OCI-LY3 (cell line): ENCODE results near the gene FOXL1.

Experiments used
- H2AFZ ChIP-seq: fragments of 200-600, 300-600 bp; shearing (Covaris generic); 2 replicates; pipeline ENCODE4 v1.6.0; 2014; ENCODE audit warnings: antibody characterized with exemption, low read depth, low read length
- H3K27ac ChIP-seq: fragments of 200-600, 300-600 bp; sonication (generic); 2 replicates; pipeline ENCODE4 v1.5.1; 2014; ENCODE audit warnings: mild to moderate bottlenecking, low read length, moderate library complexity, mixed read lengths
- H3K27me3 ChIP-seq: fragments of 200-600, 300-600 bp; sonication (generic); 2 replicates; pipeline ENCODE4 v1.6.1; 2014; ENCODE audit warnings: low read depth, low read length, mixed read lengths
- H3K36me3 ChIP-seq: fragments of 200-600, 300-600 bp; sonication (generic); replicated peaks from 2 replicates; pipeline ENCODE3; 2014; ENCODE audit warnings: low read depth, low read length, mixed read lengths
- H3K4me1 ChIP-seq: fragments of 300-600, 200-600 bp; sonication (generic); 2 replicates; pipeline ENCODE4 v1.6.1; 2014; ENCODE audit warnings: low read length, mixed read lengths
- H3K4me2 ChIP-seq: fragments of 200-600, 300-600 bp; sonication (generic); 2 replicates; pipeline ENCODE4 v1.6.1; 2014; ENCODE audit warnings: low read length, mixed read lengths
- H3K4me3 ChIP-seq: fragments of 300-600, 200-600 bp; sonication (generic); 2 replicates; pipeline ENCODE4 v1.5.1; 2014; ENCODE audit warnings: antibody characterized with exemption, mild to moderate bottlenecking, low read length, moderate library complexity
- H3K79me2 ChIP-seq: fragments of 300-600, 200-600 bp; shearing (Covaris generic); 2 replicates; pipeline ENCODE4 v1.6.1; 2014; ENCODE audit warnings: mild to moderate bottlenecking, low read length, mixed read lengths
- H3K9ac ChIP-seq: fragments of 300-600, 200-600 bp; shearing (Covaris generic); 2 replicates; pipeline ENCODE4 v1.6.0; 2014; ENCODE audit warnings: mild to moderate bottlenecking, low read length, moderate library complexity
- H3K9me3 ChIP-seq: fragments of 200-600, 300-600 bp; shearing (Covaris generic); 2 replicates; pipeline ENCODE4 v1.6.1; 2014; ENCODE audit warnings: low read length, mixed read lengths; ENCODE audit not compliant: insufficient read depth
- H4K20me1 ChIP-seq: fragments of 200-600, 300-600 bp; sonication (generic); 2 replicates; pipeline ENCODE4 v1.6.1; 2016; ENCODE audit warnings: low read length, mixed read lengths; ENCODE audit not compliant: insufficient read depth
- CTCF ChIP-seq: fragments of 200-600, 300-600 bp; sonication (generic); IDR thresholded peaks from 2 replicates; pipeline ENCODE4 v1.5.1; 2014; ENCODE audit warnings: antibody characterized with exemption, low read length, low read depth
- EZH2phosphoT487 ChIP-seq: fragments of 200-600 bp; shearing (Covaris generic); IDR thresholded peaks from 2 replicates; pipeline ENCODE4 v1.6.1; 2018; ENCODE audit warnings: antibody characterized with exemption, mixed run types, low read depth

Gene FOXL1

GRCh38 chr16:86545954-86546637 lies 32.3 kb upstream of the FOXL1 start:
- no peak overlapping the region for H2AFZ ChIP-seq
- H3K4me1 ChIP-seq: no peaks in the 10 kb centered on the region
- H3K4me3 ChIP-seq: no peak overlapping the region
- H3K27ac ChIP-seq: no peak overlapping the region
- H3K9ac ChIP-seq: no peak overlapping the region
- no peaks in the 10 kb centered on the region for H4K20me1 ChIP-seq
- no peaks in the 10 kb centered on the region for H3K9me3 ChIP-seq
- H3K27me3 ChIP-seq: no peaks in the 10 kb centered on the region
- peaks cover 8% of the 10 kb centered on the region for H3K36me3 ChIP-seq
- H3K4me2 ChIP-seq: no peak overlapping the region
- no peak for TF ChIP-seq EZH2phosphoT487
- TF ChIP-seq CTCF: no peak
- H3K79me2 ChIP-seq: no peaks in the 10 kb centered on the region

- H4K20me1 ChIP-seq: no peaks in the 10 kb centered on the region
- no peak overlapping the region for H3K9ac ChIP-seq
- no peak overlapping the region for H3K4me3 ChIP-seq
- H3K27ac ChIP-seq: no peak overlapping the region
- no peaks in the 10 kb centered on the region for H3K27me3 ChIP-seq
- no peaks in the 10 kb centered on the region for H3K9me3 ChIP-seq
- H3K79me2 ChIP-seq: no peaks in the 10 kb centered on the region
- TF ChIP-seq CTCF (no peak), EZH2phosphoT487 (no peak)
- H3K4me2 ChIP-seq: no peak overlapping the region
- peaks cover 13% of the 10 kb centered on the region for H3K36me3 ChIP-seq
- H3K4me1 ChIP-seq: no peaks in the 10 kb centered on the region
- no peak overlapping the region for H2AFZ ChIP-seq
Measured at GRCh38 chr16:86546638-86547013, 31.7 kb upstream of the FOXL1 start.

- Histone ChIP-seq H3K9me3 (no peaks in the 10 kb centered on the region), H3K36me3 (peaks cover 13% of the 10 kb centered on the region)
Measured at GRCh38 chr16:86547286-86547685, 31.1 kb upstream of the FOXL1 start.

More at GRCh38 chr16:86547286-86547685, 31.1 kb upstream of the FOXL1 start:
- Histone ChIP-seq H3K27me3 (no peaks in the 10 kb centered on the region), H3K4me1 (no peaks in the 10 kb centered on the region), H3K4me2 (no peak overlapping the region), H3K9ac (no peak overlapping the region), H3K4me3 (no peak overlapping the region), H2AFZ (no peak overlapping the region), H3K27ac (no peak overlapping the region), H3K79me2 (no peaks in the 10 kb centered on the region), H4K20me1 (no peaks in the 10 kb centered on the region)
- TF ChIP-seq EZH2phosphoT487 (no peak), CTCF (no peak)
